ENCODE measurements around the gene CLTC. TPM values are rescaled to one million over a fixed set of nuclear protein-coding genes. Genes with fewer than 3 reads are reported as not detected.

CLTC gene
- total and polyA plus RNA-seq, 2 of the 13 experiments (the other 11 are each of a cell fraction or from before 2014, with no cell fraction given), result 134 to 283 TPM

DNA sequence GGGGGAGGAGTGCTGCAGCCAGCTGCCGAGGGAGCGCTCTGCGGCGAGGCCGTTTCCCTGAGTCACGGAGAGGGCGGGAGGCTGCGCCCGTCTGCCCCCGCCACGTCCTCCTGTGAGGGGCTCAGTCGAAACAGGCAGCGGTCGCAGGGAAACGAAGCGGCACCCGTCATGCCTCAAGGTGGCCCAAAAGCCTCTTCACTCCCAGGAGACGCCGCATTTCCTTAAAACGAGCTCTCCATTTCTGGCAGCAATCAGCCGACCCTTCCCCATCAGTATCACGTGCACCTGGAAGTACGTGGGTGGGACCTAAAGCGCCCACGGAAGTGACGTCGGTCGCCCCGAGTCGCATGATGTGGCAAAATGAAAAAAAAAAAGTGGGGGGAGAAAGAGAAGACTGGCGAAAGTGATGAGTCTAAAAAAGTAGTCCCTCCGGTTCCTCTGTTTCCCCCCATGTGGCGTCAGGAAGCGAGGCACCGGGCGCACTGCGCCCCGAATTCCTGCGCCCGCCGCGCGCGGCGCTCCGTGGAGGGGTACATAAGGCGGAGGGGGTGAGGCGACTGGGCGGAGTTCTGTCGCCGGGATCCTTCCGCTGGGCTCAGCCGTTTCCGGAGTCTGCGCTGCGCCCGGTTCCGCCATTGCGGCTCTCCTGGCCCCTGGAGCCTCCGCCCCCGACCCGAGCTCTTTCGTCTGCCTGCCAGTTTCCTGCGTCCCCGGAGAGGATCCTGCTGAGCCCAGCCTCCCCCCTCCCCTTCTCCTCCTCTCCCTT lies at the start of gene CLTC (continued):
- TF ChIP-seq ZNF678 (CRISPR knock-in tag; IDR thresholded peaks at IDR 0.05) (peak; percentile 80; the same call in 1 of the 2 replicates), SP140L (CRISPR knock-in tag; IDR thresholded peaks at IDR 0.05; ENCODE audit: borderline replicate concordance) (no peak), ZNF343 (CRISPR knock-in tag; IDR thresholded peaks at IDR 0.05) (peak; percentile 89), PITX1 (CRISPR knock-in tag; IDR thresholded peaks at IDR 0.05) (peak; percentile 75), FOSL2 (CRISPR knock-in tag; IDR thresholded peaks at IDR 0.05) (peak; percentile 78), CHD4 (IDR thresholded peaks at IDR 0.05; ENCODE audit: borderline replicate concordance, low read length) (no peak), ZNF292 (CRISPR knock-in tag; IDR thresholded peaks at IDR 0.05; ENCODE audit: borderline replicate concordance, low read depth) (peak; percentile 95), YEATS4 (CRISPR knock-in tag; IDR thresholded peaks at IDR 0.05; ENCODE audit: borderline replicate concordance) (peak; percentile 100), ZNF775 (CRISPR knock-in tag; IDR thresholded peaks at IDR 0.05; ENCODE audit: borderline replicate concordance) (peak; percentile 93; the same call in 1 of the 2 replicates), ZNF564 (CRISPR knock-in tag; IDR thresholded peaks at IDR 0.05) (peak; percentile 82; the same call in 1 of the 2 replicates), ZNF510 (CRISPR knock-in tag; IDR thresholded peaks at IDR 0.05; ENCODE audit: low read depth) (peak; percentile 89; the same call in 1 of the 2 replicates), TMF1 (CRISPR knock-in tag; IDR thresholded peaks at IDR 0.05; ENCODE audit: low read depth) (no peak), SNAPC2 (CRISPR knock-in tag; IDR thresholded peaks at IDR 0.05) (peak; percentile 4; the same call in 1 of the 2 replicates), ZKSCAN1 (IDR thresholded peaks at IDR 0.05; ENCODE audit: low read length) (peak; percentile 54; the same call in 1 of the 2 replicates), PRMT3 (CRISPR knock-in tag; IDR thresholded peaks at IDR 0.05; ENCODE audit: borderline replicate concordance, low read depth) (peak; percentile 94), ZNF546 (CRISPR knock-in tag; conservative IDR thresholded peaks at IDR 0.05) (peak; percentile 89; the same call in 1 of the 2 replicates)
- TF ChIP-seq, protein P1, sequence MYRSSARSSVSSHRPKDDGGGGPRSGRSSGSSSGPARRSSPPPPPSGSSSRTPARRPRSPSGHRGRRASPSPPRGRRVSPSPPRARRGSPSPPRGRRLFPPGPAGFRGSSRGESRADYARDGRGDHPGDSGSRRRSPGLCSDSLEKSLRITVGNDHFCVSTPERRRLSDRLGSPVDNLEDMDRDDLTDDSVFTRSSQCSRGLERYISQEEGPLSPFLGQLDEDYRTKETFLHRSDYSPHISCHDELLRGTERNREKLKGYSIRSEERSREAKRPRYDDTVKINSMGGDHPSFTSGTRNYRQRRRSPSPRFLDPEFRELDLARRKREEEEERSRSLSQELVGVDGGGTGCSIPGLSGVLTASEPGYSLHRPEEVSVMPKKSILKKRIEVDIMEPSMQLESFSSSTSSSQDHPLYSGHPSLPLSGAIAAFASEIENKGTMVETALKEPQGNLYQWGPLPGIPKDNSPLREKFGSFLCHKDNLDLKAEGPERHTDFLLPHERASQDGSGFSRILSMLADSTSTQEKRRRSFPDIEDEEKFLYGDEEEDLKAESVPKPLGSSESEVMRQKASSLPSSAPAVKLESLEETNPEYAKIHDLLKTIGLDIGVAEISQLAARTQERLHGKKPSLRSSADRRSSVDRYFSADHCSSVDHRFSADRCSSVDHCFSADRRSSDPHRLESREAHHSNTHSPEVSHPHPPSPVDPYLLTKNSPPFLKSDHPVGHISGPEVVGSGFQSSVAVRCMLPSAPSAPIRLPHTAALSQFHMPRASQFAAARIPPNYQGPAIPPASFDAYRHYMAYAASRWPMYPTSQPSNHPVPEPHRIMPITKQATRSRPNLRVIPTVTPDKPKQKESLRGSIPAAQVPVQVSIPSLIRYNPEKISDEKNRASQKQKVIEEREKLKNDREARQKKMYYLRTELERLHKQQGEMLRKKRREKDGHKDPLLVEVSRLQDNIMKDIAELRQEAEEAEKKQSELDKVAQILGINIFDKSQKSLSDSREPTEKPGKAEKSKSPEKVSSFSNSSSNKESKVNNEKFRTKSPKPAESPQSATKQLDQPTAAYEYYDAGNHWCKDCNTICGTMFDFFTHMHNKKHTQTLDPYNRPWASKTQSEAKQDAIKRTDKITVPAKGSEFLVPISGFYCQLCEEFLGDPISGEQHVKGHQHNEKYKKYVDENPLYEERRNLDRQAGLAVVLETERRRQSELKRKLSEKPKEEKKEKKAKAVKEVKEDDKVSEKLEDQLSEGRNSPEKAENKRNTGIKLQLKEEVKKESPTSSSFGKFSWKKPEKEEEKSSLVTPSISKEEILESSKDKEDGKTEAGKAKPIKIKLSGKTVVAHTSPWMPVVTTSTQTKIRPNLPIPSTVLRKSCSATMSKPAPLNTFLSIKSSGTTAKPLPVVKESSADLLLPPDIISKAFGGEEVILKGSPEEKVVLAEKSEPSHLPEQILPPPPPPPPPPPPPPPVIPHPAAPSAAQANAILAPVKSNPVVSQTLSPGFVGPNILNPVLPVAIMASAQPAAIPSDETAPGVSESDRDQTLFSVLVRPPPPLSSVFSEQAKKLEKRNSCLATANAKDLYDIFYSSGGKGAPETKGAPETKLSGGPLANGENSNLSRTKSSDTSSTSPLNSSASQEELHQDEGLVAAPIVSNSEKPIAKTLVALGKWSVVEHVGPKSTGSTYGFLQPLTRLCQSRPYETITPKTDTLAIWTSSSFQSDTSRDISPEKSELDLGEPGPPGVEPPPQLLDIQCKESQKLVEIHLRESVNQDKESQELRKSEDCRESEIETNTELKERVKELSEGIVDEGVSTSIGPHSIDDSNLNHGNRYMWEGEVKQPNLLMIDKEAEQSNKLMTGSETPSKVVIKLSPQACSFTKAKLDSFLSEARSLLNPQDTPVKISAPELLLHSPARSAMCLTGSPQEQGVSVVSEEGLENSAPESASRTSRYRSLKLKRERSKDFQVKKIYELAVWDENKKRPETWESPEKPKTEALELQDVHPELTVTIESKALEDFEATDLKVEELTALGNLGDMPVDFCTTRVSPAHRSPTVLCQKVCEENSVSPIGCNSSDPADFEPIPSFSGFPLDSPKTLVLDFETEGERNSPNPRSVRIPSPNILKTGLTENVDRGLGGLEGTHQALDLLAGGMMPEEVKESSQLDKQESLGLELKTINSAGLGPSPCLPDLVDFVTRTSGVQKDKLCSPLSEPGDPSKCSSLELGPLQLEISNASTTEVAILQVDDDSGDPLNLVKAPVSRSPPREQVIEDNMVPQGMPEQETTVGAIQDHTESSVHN (CRISPR knock-in tag; IDR thresholded peaks at IDR 0.05), result 0 out of 2 replicates have a peak, but pooled peaks have one; percentile 83
- TF ChIP-seq, protein P2, sequence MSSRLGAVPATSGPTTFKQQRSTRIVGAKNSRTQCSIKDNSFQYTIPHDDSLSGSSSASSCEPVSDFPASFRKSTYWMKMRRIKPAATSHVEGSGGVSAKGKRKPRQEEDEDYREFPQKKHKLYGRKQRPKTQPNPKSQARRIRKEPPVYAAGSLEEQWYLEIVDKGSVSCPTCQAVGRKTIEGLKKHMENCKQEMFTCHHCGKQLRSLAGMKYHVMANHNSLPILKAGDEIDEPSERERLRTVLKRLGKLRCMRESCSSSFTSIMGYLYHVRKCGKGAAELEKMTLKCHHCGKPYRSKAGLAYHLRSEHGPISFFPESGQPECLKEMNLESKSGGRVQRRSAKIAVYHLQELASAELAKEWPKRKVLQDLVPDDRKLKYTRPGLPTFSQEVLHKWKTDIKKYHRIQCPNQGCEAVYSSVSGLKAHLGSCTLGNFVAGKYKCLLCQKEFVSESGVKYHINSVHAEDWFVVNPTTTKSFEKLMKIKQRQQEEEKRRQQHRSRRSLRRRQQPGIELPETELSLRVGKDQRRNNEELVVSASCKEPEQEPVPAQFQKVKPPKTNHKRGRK (CRISPR knock-in tag; IDR thresholded peaks at IDR 0.05), result no peak
- TF ChIP-seq, protein P3, sequence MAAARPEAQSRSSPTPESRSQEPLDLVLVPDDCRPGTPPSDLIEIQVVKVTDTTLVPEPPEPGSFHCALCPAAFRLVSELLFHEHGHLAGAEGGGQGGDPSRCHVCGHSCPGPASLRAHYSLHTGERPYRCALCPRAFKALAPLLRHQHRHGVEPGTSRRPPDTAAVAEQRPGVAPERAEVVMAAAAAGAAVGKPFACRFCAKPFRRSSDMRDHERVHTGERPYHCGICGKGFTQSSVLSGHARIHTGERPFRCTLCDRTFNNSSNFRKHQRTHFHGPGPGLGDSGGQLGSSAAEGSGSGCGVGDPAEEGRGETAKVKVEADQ (CRISPR knock-in tag; IDR thresholded peaks at IDR 0.05; ENCODE audit: borderline replicate concordance), result peak; percentile 35; the same call in 1 of the 2 replicates
